Neuron (in vitro differentiated cells): ENCODE measurements around the gene TRAPPC3.

Source experiments
- H2AFZ ChIP-seq: one replicate; pipeline ENCODE4 v1.6.1; 2013; ENCODE audit warnings: low read depth, mild to moderate bottlenecking, inconsistent platforms, low read length, moderate library complexity
- H3K27me3 ChIP-seq: one replicate; pipeline ENCODE4 v1.6.1; 2013; ENCODE audit warnings: low read length; ENCODE audit not compliant: insufficient read depth
- H3K36me3 ChIP-seq: one replicate; pipeline ENCODE4 v1.6.1; 2013; ENCODE audit warnings: low read length; ENCODE audit not compliant: insufficient read depth
- H3K4me1 ChIP-seq: one replicate; pipeline ENCODE4 v1.6.1; 2013; ENCODE audit warnings: low read length; ENCODE audit not compliant: insufficient read depth
- H3K4me3 ChIP-seq: 2 replicates; pipeline ENCODE4 v1.5.1; 2013; ENCODE audit warnings: mild to moderate bottlenecking, low read length, moderate library complexity
- H3K9me3 ChIP-seq: one replicate; pipeline ENCODE4 v1.6.1; 2013; ENCODE audit warnings: low read length

TRAPPC3 gene

GRCh38 chr1:36134505-36135329, 14.6 kb downstream of the TRAPPC3 start:
- Histone ChIP-seq H3K9me3 (no peaks in the 10 kb centered on the region), H3K36me3 (peaks cover 18% of the 10 kb centered on the region), H3K4me1 (peaks cover 5% of the 10 kb centered on the region), H2AFZ (no peak overlapping the region), H3K4me3 (no peak overlapping the region), H3K27me3 (peaks cover 4% of the 10 kb centered on the region)

- Histone ChIP-seq H2AFZ (no peak overlapping the region), H3K36me3 (peaks cover 18% of the 10 kb centered on the region), H3K27me3 (peaks cover 4% of the 10 kb centered on the region), H3K9me3 (no peaks in the 10 kb centered on the region), H3K4me1 (peaks cover 5% of the 10 kb centered on the region), H3K4me3 (no peak overlapping the region)
Measured at GRCh38 chr1:36134031-36134430, 15.3 kb downstream of the TRAPPC3 start.

- H2AFZ ChIP-seq = no peak overlapping the region
- H3K36me3 ChIP-seq = peaks cover 18% of the 10 kb centered on the region
- peaks cover 4% of the 10 kb centered on the region for H3K27me3 ChIP-seq
- no peak overlapping the region for H3K4me3 ChIP-seq
- H3K9me3 ChIP-seq = no peaks in the 10 kb centered on the region
- H3K4me1 ChIP-seq = peaks cover 5% of the 10 kb centered on the region
Measured at GRCh38 chr1:36133484-36133883, 15.8 kb downstream of the TRAPPC3 start.

DNA sequence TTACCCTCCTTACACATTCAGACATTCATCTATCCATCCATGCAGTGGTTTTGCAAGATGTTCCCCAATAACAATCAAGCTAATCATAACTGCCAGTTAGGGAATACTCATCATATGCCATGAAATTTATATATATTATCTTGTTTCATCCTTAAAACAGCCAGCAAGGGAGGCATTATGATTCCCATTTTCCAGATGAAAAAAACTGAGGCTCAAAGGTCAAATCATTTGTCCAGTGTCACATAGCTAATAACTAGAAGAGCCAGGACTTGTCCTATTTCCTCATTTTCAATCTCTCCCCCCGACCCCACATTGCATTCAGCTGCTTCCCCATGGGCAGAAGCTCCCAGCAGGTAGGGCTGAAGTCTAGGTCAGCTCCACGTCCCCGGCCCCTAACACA, 17.3 kb downstream of the TRAPPC3 start:
- no peak overlapping the region for H3K4me3 ChIP-seq

GRCh38 chr1:36128905-36129206, 20.4 kb downstream of the TRAPPC3 start:
- H3K27me3 ChIP-seq = peaks cover 35% of the 10 kb centered on the region
- H3K36me3 ChIP-seq = no peaks in the 10 kb centered on the region
- no peak overlapping the region for H2AFZ ChIP-seq
- no peaks in the 10 kb centered on the region for H3K9me3 ChIP-seq
- peaks cover 4% of the 10 kb centered on the region for H3K4me1 ChIP-seq
- no peak overlapping the region for H3K4me3 ChIP-seq

More for the DNA sequence above, 17.3 kb downstream of the TRAPPC3 start:
- Histone ChIP-seq H3K36me3 (peaks cover 7% of the 10 kb centered on the region), H3K4me1 (peaks cover 5% of the 10 kb centered on the region), H2AFZ (no peak overlapping the region), H3K9me3 (no peaks in the 10 kb centered on the region), H3K27me3 (peaks cover 11% of the 10 kb centered on the region)

DNA sequence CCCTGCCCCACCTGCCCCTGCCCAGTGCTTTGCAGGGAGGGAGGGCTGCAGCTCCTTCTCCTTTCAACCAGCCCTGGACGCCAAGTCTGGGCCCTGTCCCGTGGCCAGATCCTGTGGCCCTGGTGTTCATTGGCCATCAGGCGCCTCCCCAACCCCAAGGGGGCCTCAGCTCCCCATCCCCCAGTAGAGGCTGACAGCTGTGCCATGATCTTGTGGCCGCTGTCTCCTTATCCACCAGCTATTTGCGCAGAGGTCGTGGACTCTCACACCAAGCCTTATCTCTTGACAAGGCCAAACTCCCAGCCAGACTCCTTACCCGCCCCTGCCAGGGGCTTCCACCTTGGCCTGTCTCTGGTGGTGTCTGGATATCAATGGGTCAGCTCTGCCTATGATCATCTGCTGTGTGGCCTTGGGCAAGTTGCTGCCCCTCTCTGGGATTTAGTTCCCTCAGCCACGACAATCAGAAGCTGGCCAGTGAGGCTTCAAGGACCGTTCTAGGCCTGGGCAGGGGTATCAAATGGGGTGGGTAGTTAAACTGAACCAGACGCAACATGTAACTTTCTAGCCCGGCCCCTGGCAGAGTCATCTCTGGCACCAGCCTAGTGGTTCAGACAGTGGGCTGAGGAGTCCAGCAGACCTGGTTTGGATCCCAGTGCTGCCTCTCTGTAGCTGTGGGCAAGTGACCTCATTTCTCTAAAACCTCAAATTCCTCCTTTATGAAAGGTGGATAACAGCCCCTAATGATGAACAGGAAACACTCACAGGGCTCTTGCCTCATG, 21.0 kb downstream of the TRAPPC3 start:
- H3K36me3 ChIP-seq = no peaks in the 10 kb centered on the region
- H3K4me3 ChIP-seq = no peak overlapping the region
- H3K9me3 ChIP-seq = no peaks in the 10 kb centered on the region
- H3K27me3 ChIP-seq = peaks cover 41% of the 10 kb centered on the region
- H2AFZ ChIP-seq = no peak overlapping the region
- no peaks in the 10 kb centered on the region for H3K4me1 ChIP-seq

DNA sequence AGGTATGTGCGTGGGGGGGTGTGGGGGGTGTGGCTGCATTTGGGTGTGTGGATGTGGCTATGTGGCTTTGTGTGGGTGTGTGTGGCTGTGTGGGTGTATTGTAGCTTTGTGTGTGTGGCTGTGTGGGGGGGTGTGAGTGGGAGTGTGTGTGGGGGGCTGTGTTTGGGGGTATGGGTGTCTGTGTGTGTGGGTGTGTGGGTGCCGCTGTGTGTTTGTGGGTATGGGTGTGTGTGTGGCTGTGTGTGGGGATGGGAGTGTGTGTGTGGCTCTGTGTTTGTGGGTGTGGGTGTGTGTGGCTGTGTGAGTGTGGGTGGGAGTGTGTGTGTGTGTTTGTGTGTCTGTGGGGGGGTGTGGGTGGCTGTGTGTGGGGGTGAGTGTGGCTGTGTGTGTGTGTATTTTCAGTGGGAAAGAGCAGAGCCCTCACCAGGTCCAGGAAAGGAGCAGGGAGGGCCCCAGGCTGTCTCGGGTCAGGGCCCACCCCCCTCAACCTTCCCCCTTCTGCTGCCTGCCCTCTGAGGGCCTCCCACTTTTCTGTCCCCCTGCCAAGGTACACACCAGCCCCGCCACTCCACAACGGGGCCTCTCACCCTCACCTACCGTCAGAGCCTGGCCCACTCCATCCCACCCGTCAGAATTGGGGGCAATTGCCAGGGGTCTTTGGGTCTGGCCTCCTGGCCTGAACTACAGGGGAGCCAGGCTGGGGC, 22.3 kb downstream of the TRAPPC3 start:
- no peak overlapping the region for H3K4me3 ChIP-seq
- no peaks in the 10 kb centered on the region for H3K4me1 ChIP-seq
- H3K36me3 ChIP-seq = no peaks in the 10 kb centered on the region
- H3K9me3 ChIP-seq = no peaks in the 10 kb centered on the region
- peaks cover 54% of the 10 kb centered on the region for H3K27me3 ChIP-seq
- no peak overlapping the region for H2AFZ ChIP-seq

GRCh38 chr1:36126005-36126716, 23.1 kb downstream of the TRAPPC3 start:
- no peak overlapping the region for H2AFZ ChIP-seq
- no peak overlapping the region for H3K4me3 ChIP-seq
- no peaks in the 10 kb centered on the region for H3K4me1 ChIP-seq
- no peaks in the 10 kb centered on the region for H3K9me3 ChIP-seq
- no peaks in the 10 kb centered on the region for H3K36me3 ChIP-seq
- peaks cover 54% of the 10 kb centered on the region for H3K27me3 ChIP-seq

DNA sequence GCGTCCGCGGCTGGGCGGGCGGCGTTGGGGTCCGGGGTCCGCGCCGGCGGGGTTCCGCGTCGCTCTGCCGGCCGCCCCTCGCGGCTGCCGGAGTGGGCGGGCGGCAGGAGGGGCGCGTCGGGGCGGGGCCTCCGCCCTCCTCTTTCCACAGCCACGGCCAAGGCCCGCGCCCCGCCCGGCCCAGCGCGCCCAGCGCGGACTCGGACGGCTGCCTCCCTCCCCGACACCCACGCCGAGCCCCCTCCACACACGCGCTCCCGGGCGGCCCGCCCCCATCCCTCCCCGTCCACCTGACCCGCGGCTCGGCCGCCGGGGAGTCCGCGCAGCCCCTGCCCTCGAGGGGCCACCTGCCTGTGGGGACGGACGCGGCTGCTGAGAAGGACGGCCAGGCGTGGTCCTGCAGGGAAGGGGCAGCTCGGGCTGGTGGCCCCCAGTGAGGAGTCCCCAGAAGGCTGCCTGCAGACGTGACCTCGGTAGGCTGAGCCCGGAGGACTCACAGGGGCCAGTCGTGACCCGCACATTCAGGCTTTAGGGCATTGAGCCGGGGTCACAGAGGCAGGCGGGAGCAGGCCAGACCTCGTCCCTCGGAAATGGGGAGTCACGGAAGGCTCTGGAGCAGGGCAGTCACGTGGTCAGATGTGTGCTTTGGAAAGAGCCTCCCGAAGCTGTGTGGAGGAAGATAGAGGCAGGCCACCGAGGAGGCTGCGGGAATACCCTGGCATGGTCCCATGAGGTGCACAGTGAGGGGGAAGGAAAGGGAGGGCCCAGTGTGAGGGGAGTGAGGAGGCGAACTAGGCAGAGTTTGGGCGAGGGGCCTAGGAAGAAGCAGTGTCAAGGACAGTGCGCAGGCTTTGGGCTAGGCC, 23.9 kb downstream of the TRAPPC3 start, which contains the start of gene COL8A2:
Gene COL8A2 (minus strand): TSS at position 94 of the 863 bp plus-strand sequence. CDS start 24,980 bp downstream, outside the sequence.
- Histone ChIP-seq H3K4me3 (no peak within 1 kb of the TSS), H3K27me3 (peaks cover 52% of the 10 kb centered on the region)

GRCh38 chr1:36124404-36125128, 24.7 kb downstream of the TRAPPC3 start:
- H3K36me3 ChIP-seq = no peaks in the 10 kb centered on the region
- H2AFZ ChIP-seq = no peak overlapping the region
- H3K4me1 ChIP-seq = peaks cover 4% of the 10 kb centered on the region
- H3K9me3 ChIP-seq = no peaks in the 10 kb centered on the region
- no peak overlapping the region for H3K4me3 ChIP-seq
- peaks cover 51% of the 10 kb centered on the region for H3K27me3 ChIP-seq

More for the DNA sequence above, 23.9 kb downstream of the TRAPPC3 start, which contains the start of gene COL8A2:
- Histone ChIP-seq H3K9me3 (no peaks in the 10 kb centered on the region), H2AFZ (no peak within 1 kb of the TSS), H3K4me1 (no peaks in the 10 kb centered on the region), H3K36me3 (no peaks in the 10 kb centered on the region)

- peaks cover 51% of the 10 kb centered on the region for H3K27me3 ChIP-seq
- H2AFZ ChIP-seq = no peak overlapping the region
- no peaks in the 10 kb centered on the region for H3K9me3 ChIP-seq
- H3K36me3 ChIP-seq = no peaks in the 10 kb centered on the region
- peaks cover 4% of the 10 kb centered on the region for H3K4me1 ChIP-seq
- no peak overlapping the region for H3K4me3 ChIP-seq
Measured at GRCh38 chr1:36123356-36123755, 25.9 kb downstream of the TRAPPC3 start.
